Right kidney (tissue), 1 donor: ENCODE results near the gene FNDC11.
"Not testable (repeated sequence)": the region's sequence is repeated elsewhere in the genome, so short reads cannot be mapped to it uniquely, and the experiment has no call there.

ENCODE experiments used
- DNase-seq: peaks from one replicate; pipeline ENCODE4 v3.0.0-alpha.2; 2016

The FNDC11 gene

GRCh38 chr20:63554361-63555278 lies 661 bp downstream of the FNDC11 start:
- no peak for DNase-seq

GRCh38 chr20:63555661-63556381 lies 1.9 kb downstream of the FNDC11 start:
- DNase-seq: no peak

GRCh38 chr20:63556873-63557478 lies 3.0 kb downstream of the FNDC11 start:
- DNase-seq: no peak

GRCh38 chr20:63557481-63557891 lies 3.5 kb downstream of the FNDC11 start:
- no peak for DNase-seq

- DNase-seq: no peak
Measured at GRCh38 chr20:63558804-63559484, 5.0 kb downstream of the FNDC11 start.

GRCh38 chr20:63559485-63560332 lies 5.8 kb downstream of the FNDC11 start:
- not testable (repeated sequence) for DNase-seq

GRCh38 chr20:63560333-63560805 lies 6.4 kb downstream of the FNDC11 start:
- DNase-seq: no peak

- no peak for DNase-seq
Measured at GRCh38 chr20:63560856-63561609, 7.1 kb downstream of the FNDC11 start.

GRCh38 chr20:63561624-63562396 lies 7.9 kb downstream of the FNDC11 start:
- no peak for DNase-seq

GRCh38 chr20:63562461-63563224 lies 8.7 kb downstream of the FNDC11 start:
- no peak for DNase-seq

GRCh38 chr20:63563225-63563935 lies 9.4 kb downstream of the FNDC11 start:
- DNase-seq: no peak

GRCh38 chr20:63564036-63564810 lies 10.3 kb downstream of the FNDC11 start:
- no peak for DNase-seq

- no peak for DNase-seq
Measured at GRCh38 chr20:63565021-63565698, 11.2 kb downstream of the FNDC11 start.

GRCh38 chr20:63565699-63566335 lies 11.9 kb downstream of the FNDC11 start:
- DNase-seq: no peak

- no peak for DNase-seq
Measured at GRCh38 chr20:63566395-63567135, 12.6 kb downstream of the FNDC11 start.

GRCh38 chr20:63567136-63567385 lies 13.1 kb downstream of the FNDC11 start:
- DNase-seq: no peak
